Activated CD8-positive, alpha-beta memory T cell treated with anti-CD3 and anti-CD28 coated beads for 36 hours (primary cell): ENCODE results near the gene BICRA. TPM values are rescaled to one million over a fixed set of nuclear protein-coding genes. Genes with fewer than 3 reads are reported as not detected.

Experiments used
- CTCF ChIA-PET: fragments of 350-600 bp; sonication (Branson Sonifier 250); formaldehyde crosslinking; loops from one replicate; lab custom pipeline; 2021; ENCODE audit warnings: antibody characterized with exemption; lab: Charles Lee
- POLR2A ChIA-PET: fragments of 350-600 bp; sonication (Branson Sonifier 250); formaldehyde crosslinking; loops from one replicate; lab custom pipeline; 2021; ENCODE audit warnings: antibody characterized with exemption; lab: Charles Lee
- total RNA-seq, 2 experiments: library from RNA; stranded (reverse); gene quantifications; one replicate each; pipeline ENCODE4 v1.2.3, GENCODE V29; 2021

The BICRA gene
- total RNA-seq, 2 experiments from 2014 or later = 9.3 to 10.9 TPM

- ChIA-PET CTCF (interaction anchor here (1.2 kb wide), 1 partner anchor 240 kb away, joined by 3 read pairs; no protein-coding TSS in a partner anchor), POLR2A (no interaction called here)
Measured at GRCh38 chr19:47676811-47677210, 67.9 kb downstream of the BICRA start.

DNA sequence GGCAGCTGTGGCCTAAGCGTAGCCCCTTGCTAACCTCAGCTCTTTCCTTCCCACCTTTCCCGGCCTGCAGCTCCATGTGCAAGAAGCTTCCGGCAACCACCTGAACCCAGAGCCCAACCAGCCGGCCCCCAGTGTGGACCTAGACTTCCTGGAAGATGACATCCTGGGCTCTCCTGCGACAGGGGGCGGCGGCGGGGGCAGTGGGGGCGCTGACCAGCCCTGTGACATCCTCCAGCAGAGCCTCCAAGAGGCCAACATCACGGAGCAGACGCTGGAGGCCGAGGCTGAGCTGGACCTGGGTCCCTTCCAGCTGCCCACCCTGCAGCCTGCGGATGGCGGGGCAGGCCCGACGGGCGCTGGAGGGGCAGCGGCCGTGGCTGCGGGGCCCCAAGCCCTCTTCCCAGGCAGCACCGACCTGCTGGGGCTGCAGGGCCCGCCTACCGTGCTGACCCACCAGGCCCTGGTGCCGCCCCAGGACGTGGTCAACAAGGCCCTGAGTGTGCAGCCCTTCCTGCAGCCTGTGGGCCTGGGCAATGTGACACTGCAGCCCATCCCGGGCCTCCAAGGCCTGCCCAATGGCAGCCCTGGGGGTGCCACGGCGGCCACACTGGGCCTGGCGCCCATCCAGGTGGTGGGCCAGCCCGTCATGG, 70.4 kb downstream of the BICRA start:
- POLR2A ChIA-PET = interaction anchor here (0.6 to 0.9 kb wide), 3 partner anchors 69 to 135 kb away, joined by 3 to 4 read pairs (median 4); no protein-coding TSS in a partner anchor
- CTCF ChIA-PET = interaction anchor here (1.6 kb wide), 1 partner anchor 33 kb away, joined by 4 read pairs; the partner anchor contains the start of gene EHD2

GRCh38 chr19:47679922-47680857, 71.3 kb downstream of the BICRA start:
- CTCF ChIA-PET = no interaction called here
- POLR2A ChIA-PET = interaction anchor here (0.6 to 0.9 kb wide), 2 partner anchors 70 to 80 kb away, joined by 3 to 4 read pairs; no protein-coding TSS in a partner anchor

- CTCF ChIA-PET = no interaction called here
Measured at GRCh38 chr19:47680858-47681332, 72.0 kb downstream of the BICRA start.

DNA sequence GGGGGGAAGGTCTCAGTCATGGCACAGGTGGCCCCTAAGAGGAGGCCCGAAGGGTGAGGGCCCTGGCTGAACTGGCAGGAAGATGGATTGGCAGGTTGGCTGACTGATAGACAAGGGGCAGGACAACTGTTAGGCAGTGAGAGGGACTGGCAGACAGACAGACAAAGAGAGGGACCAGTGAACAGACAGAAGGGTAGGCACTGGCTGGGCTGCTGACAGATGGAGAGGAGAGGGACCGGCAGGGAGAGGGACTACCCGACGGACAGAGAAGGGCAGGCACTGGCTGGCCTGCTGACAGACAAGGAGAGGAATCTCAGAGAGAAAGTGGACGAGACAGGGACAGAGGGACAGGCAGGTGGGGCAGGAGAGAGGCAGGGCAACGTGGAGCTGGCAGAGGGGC, 72.5 kb downstream of the BICRA start:
- CTCF ChIA-PET = no interaction called here
- POLR2A ChIA-PET = no interaction called here

More at GRCh38 chr19:47680858-47681332, 72.0 kb downstream of the BICRA start:
- POLR2A ChIA-PET = no interaction called here

DNA sequence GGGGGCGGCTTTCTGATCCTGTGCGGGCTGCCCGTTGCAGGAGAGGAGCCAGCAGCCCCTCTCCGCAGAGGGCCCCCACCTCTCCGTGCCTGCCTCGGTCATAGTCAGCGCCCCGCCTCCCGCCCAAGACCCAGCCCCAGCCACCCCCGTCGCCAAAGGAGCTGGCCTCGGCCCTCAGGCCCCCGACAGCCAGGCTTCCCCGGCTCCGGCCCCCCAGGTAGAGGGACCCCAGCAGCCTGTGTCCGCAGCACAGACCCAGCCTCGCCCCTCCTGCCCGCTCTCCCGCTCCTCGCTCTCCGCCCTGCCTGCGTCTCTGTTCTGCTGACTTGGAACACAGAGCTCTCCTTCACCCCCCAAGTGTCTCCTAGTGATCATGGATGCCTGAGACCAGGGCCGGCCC, 73.0 kb downstream of the BICRA start:
- CTCF ChIA-PET = interaction anchor here (0.6 kb wide), 1 partner anchor 78 kb away, joined by 3 read pairs; no protein-coding TSS in a partner anchor
- POLR2A ChIA-PET = no interaction called here

DNA sequence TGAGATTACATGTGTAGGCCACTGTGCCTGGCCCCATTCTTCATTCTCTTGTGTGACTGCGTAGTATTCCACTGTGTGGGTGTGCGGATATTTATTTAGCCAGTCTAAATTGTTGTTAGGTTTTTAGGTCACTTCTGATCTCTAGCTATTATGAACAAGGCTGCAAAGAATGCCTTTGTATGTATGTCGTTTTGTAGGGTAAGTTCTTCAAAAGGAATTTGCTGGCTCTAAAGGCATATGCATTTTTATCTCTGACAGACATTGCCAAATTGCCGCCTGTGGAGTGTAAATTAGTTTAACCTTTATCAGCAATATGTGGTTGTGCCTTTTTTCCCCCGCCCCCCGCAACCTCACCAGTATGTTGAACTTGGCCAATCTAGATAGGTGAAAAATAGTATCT, 74.0 kb downstream of the BICRA start:
- ChIA-PET POLR2A (no interaction called here), CTCF (no interaction called here)

DNA sequence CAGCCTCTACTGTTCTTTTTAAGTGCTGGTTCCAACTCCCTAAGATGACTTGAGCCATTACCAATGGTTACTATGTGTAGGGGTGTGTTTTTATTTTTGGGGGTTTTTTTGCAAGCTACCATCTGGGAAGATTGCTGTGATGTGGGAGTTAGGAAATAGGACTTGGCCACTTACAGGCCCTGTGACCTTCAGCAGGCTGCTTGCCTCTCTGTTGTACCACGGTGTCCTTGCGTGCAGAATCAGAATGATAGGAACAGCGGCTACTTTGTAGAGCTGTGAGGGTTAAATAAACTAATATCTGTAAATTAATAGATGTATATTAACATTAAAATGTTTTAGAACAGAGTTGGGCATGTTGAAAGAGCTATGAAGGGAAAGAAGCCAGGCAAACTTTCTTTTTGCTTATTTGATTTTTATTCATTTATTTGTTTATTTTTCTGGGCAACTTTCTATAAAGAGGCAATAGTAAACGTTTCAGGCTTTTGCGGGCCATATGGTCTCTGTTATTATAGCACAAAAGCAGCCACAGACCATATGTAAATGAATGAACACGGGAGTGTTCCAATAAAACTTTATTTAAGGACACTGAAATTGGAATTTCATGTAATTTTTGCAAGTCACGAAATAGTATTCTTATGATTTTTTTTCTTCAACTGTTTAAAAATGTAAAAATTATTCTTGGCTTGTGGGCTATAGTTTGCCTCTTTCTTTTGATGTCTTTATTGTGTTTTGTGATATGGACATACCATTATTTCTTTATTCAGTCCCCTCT, 77.9 kb downstream of the BICRA start:
- ChIA-PET CTCF (no interaction called here), POLR2A (interaction anchor here (0.6 kb wide), 1 partner anchor 757 kb away, joined by 4 read pairs; no protein-coding TSS in a partner anchor)

DNA sequence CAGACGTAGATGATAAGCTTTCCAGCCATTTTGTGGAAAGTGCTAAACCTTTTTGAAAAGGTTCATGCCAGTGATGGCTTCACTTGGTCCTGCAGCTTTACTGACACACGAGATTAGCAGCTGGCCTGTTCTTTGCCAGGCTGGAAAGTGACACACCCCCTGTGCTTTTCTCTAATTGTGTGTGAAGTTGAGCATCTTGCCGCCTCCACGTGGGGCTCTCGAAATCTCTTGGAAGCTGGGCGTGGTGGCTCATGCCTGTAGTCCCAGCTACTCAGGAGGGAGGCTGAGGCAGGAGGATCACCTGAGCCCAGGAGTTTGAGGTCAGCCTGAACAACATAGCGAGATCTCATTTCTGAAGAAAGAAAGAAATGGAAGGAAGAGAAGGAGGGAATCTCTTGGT, 79.0 kb downstream of the BICRA start:
- POLR2A ChIA-PET = no interaction called here

GRCh38 chr19:47691090-47691489, 82.2 kb downstream of the BICRA start:
- POLR2A ChIA-PET = no interaction called here
- CTCF ChIA-PET = no interaction called here

More for the DNA sequence above, 79.0 kb downstream of the BICRA start:
- CTCF ChIA-PET = interaction anchor here (0.6 to 1.2 kb wide), 3 partner anchors 12 to 251 kb away, joined by 3 read pairs; no protein-coding TSS in a partner anchor

GRCh38 chr19:47691782-47692181, 82.8 kb downstream of the BICRA start:
- ChIA-PET CTCF (no interaction called here), POLR2A (interaction anchor here (0.5 kb wide), 1 partner anchor 143 kb away, joined by 7 read pairs; no protein-coding TSS in a partner anchor)

- POLR2A ChIA-PET = no interaction called here
- CTCF ChIA-PET = no interaction called here
Measured at GRCh38 chr19:47693489-47693888, 84.6 kb downstream of the BICRA start.

GRCh38 chr19:47693903-47694302, 85.0 kb downstream of the BICRA start:
- POLR2A ChIA-PET = no interaction called here

DNA sequence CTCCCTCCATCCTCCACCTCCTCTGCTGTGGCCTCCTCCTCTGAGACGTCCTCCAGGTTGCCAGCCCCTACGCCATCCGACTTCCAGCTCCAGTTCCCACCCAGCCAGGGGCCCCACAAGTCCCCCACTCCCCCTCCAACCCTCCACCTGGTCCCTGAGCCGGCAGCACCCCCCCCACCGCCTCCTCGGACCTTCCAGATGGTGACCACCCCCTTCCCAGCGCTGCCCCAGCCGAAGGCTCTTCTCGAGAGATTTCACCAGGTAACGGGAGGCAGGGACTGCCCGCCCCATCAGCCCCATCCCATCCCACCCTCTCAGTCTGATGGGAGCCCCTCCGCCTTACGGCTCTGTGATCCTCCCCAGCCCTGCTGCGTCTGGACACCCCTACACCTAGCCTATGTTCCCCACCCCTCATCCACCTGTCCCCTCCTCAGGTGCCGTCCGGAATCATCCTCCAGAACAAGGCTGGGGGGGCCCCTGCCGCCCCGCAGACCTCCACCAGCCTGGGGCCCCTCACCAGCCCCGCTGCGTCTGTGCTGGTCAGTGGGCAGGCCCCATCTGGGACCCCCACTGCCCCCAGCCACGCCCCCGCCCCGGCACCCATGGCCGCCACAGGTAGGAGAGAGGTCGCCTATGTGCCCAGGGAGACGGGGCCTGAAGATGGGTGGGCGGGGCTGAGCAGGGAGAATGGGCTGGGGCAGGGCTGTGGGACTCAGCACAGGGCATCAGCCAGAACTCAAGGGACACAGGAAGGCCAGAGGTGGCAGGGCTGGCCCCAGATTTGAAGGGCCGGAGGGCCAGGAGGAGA, 85.7 kb downstream of the BICRA start:
- POLR2A ChIA-PET = no interaction called here
- CTCF ChIA-PET = no interaction called here

More at GRCh38 chr19:47693903-47694302, 85.0 kb downstream of the BICRA start:
- CTCF ChIA-PET = no interaction called here

DNA sequence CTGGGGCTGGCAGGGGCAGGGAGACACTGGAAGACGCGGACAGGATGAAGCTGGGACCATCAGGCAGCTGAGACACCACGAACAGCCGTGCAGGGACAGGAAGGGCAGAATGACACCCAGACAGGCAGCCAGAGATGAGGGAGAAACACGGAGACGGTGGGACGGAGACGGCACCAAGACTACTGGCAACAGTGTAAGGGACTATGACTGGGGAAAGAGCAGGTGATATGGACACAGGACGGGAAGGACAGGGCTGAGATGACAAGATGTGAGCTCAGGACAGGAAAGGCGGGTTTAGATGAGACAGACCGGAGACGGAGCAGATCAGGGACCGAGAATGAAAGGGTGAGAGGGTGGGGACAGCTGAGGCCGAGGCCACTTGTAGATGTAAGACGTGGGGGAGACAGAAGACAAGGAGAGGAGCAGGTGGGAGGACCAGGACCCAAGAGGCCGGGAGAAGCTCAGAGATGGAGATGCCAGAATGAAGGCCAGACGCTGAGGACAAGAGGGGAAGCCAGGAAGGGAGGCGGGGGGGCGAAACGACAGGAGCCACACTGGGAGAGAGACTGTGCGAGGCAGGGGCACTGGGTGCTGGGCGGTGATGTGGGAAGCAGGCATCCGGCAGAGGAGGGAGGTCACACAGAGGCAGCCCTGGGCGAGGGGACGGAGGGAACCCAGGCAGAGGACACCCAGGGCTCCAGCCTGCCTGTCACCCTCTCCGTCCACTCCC, 86.8 kb downstream of the BICRA start:
- POLR2A ChIA-PET = no interaction called here
- CTCF ChIA-PET = interaction anchor here (0.6 to 6.3 kb wide), 2 partner anchors 193 to 260 kb away, joined by 3 to 70 read pairs; no protein-coding TSS in a partner anchor

DNA sequence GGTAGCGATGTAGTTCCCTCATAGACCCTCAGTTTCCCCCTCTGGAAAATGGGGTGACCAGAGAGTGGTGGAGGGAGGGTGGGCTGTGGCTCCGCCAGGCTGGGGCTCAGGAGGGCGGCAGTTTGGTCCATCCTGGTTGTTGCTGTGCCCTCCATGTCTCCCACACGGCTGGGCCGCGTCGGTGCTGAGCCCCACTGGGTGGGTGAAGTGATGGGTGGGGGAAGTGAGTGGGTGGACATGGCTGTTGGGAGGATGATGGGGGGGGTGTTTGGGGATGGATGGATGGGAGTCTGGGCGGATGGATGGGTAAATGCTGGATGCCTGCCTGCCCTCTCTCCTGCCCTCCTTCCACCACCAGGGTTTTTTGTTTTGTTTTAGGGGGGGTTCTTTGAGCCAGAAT, 87.7 kb downstream of the BICRA start:
- CTCF ChIA-PET = interaction anchor here (6.3 kb wide), 1 partner anchor 261 kb away, joined by 70 read pairs; no protein-coding TSS in a partner anchor
- POLR2A ChIA-PET = no interaction called here
